GM18909 (cell line): Measurements from ENCODE around the gene B4GALNT3.

ENCODE experiments used
- ATAC-seq: cut with Tn5 transposase; IDR thresholded peaks from one replicate; pipeline ENCODE4 v1.9.1; 2021; ENCODE audit warnings: mild to moderate bottlenecking; ENCODE audit not compliant: unreplicated experiment, poor library complexity

Gene B4GALNT3

GRCh38 chr12:612886-613285, 153.1 kb downstream of the B4GALNT3 start:
- no peak for ATAC-seq
